LNCAP (cell line): ENCODE results near the gene NME2.

Source experiments
- CTCF ChIP-seq: fragments of 450-650 bp; IDR thresholded peaks from 2 replicates; pipeline ENCODE4 v1.5.1; 2017; ENCODE audit warnings: mild to moderate bottlenecking

The NME2 gene

GRCh38 chr17:51180486-51180885, 14.3 kb downstream of the NME2 start:
- TF ChIP-seq CTCF = no peak

- no peak for TF ChIP-seq CTCF
Observed at GRCh38 chr17:51184124-51184523, 17.9 kb downstream of the NME2 start.

- no peak for TF ChIP-seq CTCF
Observed at GRCh38 chr17:51185763-51186332, 19.6 kb downstream of the NME2 start.

GRCh38 chr17:51188271-51188833, 22.1 kb downstream of the NME2 start:
- no peak for TF ChIP-seq CTCF

GRCh38 chr17:51189162-51189561, 23.0 kb downstream of the NME2 start:
- TF ChIP-seq CTCF = no peak

GRCh38 chr17:51189628-51190027, 23.4 kb downstream of the NME2 start:
- no peak for TF ChIP-seq CTCF

GRCh38 chr17:51191895-51192294, 25.7 kb downstream of the NME2 start:
- no peak for TF ChIP-seq CTCF

- no peak for TF ChIP-seq CTCF
Observed at GRCh38 chr17:51197754-51198153, 31.5 kb downstream of the NME2 start.
